GM12878 (cell line): ENCODE measurements around the gene PCP2. TPM values are rescaled to one million over a fixed set of nuclear protein-coding genes. Genes with fewer than 3 reads are reported as not detected.

Experiments used
- ATF7 ChIP-seq: fragments of 450-650 bp; IDR thresholded peaks from 2 replicates; pipeline ENCODE4 v1.6.1; 2016; ENCODE audit warnings: low read depth, mild to moderate bottlenecking
- BACH1 ChIP-seq: fragments of 450-650 bp; IDR thresholded peaks from 2 replicates; pipeline ENCODE4 v1.6.1; 2017; ENCODE audit warnings: mild to moderate bottlenecking, borderline replicate concordance
- CBFB ChIP-seq: IDR thresholded peaks from 2 replicates; pipeline ENCODE4 v1.6.1; 2016; ENCODE audit warnings: antibody characterized with exemption, low read depth
- FOS ChIP-seq: IDR thresholded peaks from 3 replicates; pipeline ENCODE4 v1.6.1; 2011; ENCODE audit warnings: borderline replicate concordance; ENCODE audit not compliant: insufficient read length; ENCODE audit errors: extremely low read depth
- IKZF1 ChIP-seq: fragments of 450-650 bp; conservative IDR thresholded peaks from 2 replicates; pipeline ENCODE4 v1.6.1; 2017; ENCODE audit warnings: antibody characterized with exemption, mild to moderate bottlenecking
- MXI1 ChIP-seq: fragments of 150-350 bp; IDR thresholded peaks from 2 replicates; pipeline ENCODE4 v1.6.1; 2011; ENCODE audit warnings: low read depth, mild to moderate bottlenecking, inconsistent platforms, low read length, improper control_type of control experiment
- NR2C1 ChIP-seq: fragments of 450-650 bp; IDR thresholded peaks from 2 replicates; pipeline ENCODE4 v1.6.1; 2017; ENCODE audit warnings: antibody characterized with exemption, mild to moderate bottlenecking, moderate library complexity
- RB1 ChIP-seq: fragments of 450-650 bp; formaldehyde crosslinking; IDR thresholded peaks from 2 replicates; pipeline ENCODE4 v1.6.1; 2017; ENCODE audit warnings: mild to moderate bottlenecking, borderline replicate concordance
- SP1 ChIP-seq: IDR thresholded peaks from one replicate; pipeline ENCODE4 v1.6.1; 2011; ENCODE audit warnings: low read depth, low read length
- SPI1 ChIP-seq: IDR thresholded peaks from 2 replicates; pipeline ENCODE4 v1.6.1; 2011; ENCODE audit warnings: low read depth, mild to moderate bottlenecking, low read length, moderate library complexity, borderline replicate concordance; ENCODE audit not compliant: insufficient read depth
- TAF1 ChIP-seq: IDR thresholded peaks from 2 replicates; pipeline ENCODE4 v1.6.1; 2011; ENCODE audit warnings: mild to moderate bottlenecking, low read depth, low read length, borderline replicate concordance
- TARDBP ChIP-seq: IDR thresholded peaks from 2 replicates; pipeline ENCODE4 v1.6.1; 2016; ENCODE audit warnings: borderline replicate concordance
- YY1 ChIP-seq: IDR thresholded peaks from 2 replicates; pipeline ENCODE4 v1.6.1; 2011; ENCODE audit warnings: low read depth, mild to moderate bottlenecking, low read length
- ZNF274 ChIP-seq: IDR thresholded peaks from one replicate; pipeline ENCODE4 v1.8.0; 2011; ENCODE audit not compliant: insufficient read length, insufficient read depth
- polyA plus RNA-seq, 11 experiments: library from polyadenylated mRNA; depleted of rRNA in 4 of 11; unstranded in 6 of 11; stranded (reverse) in 5 of 11; fragments of >200 nt; fragmentation: Nextera tagmentation in 4 of 11; fragmentation: Illumina TruSeq in 1 of 11; extraction: Ambion mirVana in 4 of 11; extraction: Trizol in 1 of 11; gene quantifications; 1 replicate in 1 of 11; 2 replicates in 10 of 11; pipeline versions ENCODE4 v1.2.1 to v1.2.3, GENCODE V29; 2011 to 2016; ENCODE audit warnings: inconsistent platforms in 2 of 11, missing spikeins in 2 of 11, low read depth in 1 of 11
- total RNA-seq, 4 experiments: library from RNA; depleted of rRNA in 3 of 4; stranded (reverse); fragments of >200 nt in 3 of 4; fragmentation: Illumina TruSeq in 1 of 4; extraction: Trizol in 1 of 4; gene quantifications; 2 replicates each; pipeline versions ENCODE4 v1.2.1 to v1.2.3, GENCODE V29; 2013 to 2021
- TF ChIP-seq, protein P1 (sequence below): fragments of 450-650 bp; IDR thresholded peaks from 2 replicates; pipeline ENCODE4 v1.6.1; 2018; ENCODE audit warnings: borderline replicate concordance, mild to moderate bottlenecking; ENCODE audit not compliant: partially characterized antibody
- TF ChIP-seq, protein P2 (sequence below): fragments of 450-650 bp; IDR thresholded peaks from 2 replicates; pipeline ENCODE4 v1.6.1; 2014; ENCODE audit warnings: mild to moderate bottlenecking
- TF ChIP-seq, protein P3 (sequence below): fragments of 450-650 bp; IDR thresholded peaks from 2 replicates; pipeline ENCODE4 v1.6.1; 2018; ENCODE audit warnings: mild to moderate bottlenecking, low read depth, moderate library complexity; ENCODE audit not compliant: partially characterized antibody
- TF ChIP-seq, protein P4 (sequence below): fragments of 450-650 bp; conservative IDR thresholded peaks from 2 replicates; pipeline ENCODE4 v1.6.1; 2017; ENCODE audit warnings: mild to moderate bottlenecking, moderate library complexity
- TF ChIP-seq, protein P5 (sequence below): IDR thresholded peaks from 2 replicates; pipeline ENCODE4 v1.6.1; 2012; ENCODE audit warnings: low read depth, low read length, improper control_type of control experiment

PCP2 gene
- total and polyA plus RNA-seq, 10 of the 15 experiments (the other 5 are each of a cell fraction or from before 2014, with no cell fraction given): 0.10 to 0.62 (median 0.31) TPM; not detected in 5

DNA sequence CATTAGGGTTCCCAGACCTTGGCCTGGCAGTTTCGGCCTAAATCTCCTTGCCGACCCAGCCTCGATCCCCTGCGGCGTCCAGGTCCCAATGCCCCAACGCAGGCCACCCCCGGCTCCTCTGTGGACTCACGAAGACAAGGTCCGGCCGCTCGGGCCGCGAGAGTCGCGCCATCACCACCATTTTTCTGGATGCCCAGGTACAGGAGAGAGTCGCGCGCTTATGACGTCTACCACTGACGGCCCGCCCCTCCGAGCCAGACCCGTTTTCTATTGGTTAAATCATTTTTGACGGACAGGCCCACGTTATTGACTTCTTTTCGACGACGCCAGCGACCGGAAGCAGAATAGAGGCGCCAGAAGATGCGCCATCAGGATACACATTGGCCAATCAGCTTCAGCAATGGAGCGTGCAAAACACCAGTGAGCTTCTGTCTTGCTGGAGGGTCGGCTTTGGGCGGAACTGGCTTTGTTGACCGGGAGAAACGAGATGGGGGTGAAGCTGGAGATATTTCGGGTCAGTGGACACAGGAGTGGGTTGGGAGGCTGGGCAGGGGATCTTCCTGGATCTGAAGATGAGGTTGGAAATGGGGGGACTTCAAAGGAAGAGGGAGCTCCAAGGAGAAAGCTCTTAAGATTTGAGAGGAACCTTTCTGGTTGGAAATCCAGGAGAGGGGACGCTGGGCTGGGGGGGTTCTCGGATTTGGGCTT lies 4.0 kb downstream of the PCP2 start, which contains the start of the genes PET100 and XAB2 (continued):
- TF ChIP-seq CBFB (0 out of 2 replicates have a peak, but pooled peaks have one; percentile 50), SP1 (peak; percentile 99), ZNF274 (no peak), BACH1 (peak; percentile 30; the same call in 1 of the 2 replicates), RB1 (peak; percentile 80; the same call in 1 of the 2 replicates), MXI1 (peak; percentile 90), TARDBP (no peak; the same call in 1 of the 2 replicates), IKZF1 (peak; percentile 65), TAF1 (peak; percentile 55; the same call in 1 of the 2 replicates), NR2C1 (peak; percentile 69), FOS (peak; percentile 81), YY1 (peak; percentile 95), SPI1 (peak; percentile 64; the same call in 1 of the 2 replicates), ATF7 (peak; percentile 79)
- TF ChIP-seq, protein P1, sequence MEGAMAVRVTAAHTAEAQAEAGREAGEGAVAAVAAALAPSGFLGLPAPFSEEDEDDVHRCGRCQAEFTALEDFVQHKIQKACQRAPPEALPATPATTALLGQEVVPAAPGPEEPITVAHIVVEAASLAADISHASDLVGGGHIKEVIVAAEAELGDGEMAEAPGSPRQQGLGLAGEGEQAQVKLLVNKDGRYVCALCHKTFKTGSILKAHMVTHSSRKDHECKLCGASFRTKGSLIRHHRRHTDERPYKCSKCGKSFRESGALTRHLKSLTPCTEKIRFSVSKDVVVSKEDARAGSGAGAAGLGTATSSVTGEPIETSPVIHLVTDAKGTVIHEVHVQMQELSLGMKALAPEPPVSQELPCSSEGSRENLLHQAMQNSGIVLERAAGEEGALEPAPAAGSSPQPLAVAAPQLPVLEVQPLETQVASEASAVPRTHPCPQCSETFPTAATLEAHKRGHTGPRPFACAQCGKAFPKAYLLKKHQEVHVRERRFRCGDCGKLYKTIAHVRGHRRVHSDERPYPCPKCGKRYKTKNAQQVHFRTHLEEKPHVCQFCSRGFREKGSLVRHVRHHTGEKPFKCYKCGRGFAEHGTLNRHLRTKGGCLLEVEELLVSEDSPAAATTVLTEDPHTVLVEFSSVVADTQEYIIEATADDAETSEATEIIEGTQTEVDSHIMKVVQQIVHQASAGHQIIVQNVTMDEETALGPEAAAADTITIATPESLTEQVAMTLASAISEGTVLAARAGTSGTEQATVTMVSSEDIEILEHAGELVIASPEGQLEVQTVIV: peak; percentile 88
- TF ChIP-seq, protein P2, sequence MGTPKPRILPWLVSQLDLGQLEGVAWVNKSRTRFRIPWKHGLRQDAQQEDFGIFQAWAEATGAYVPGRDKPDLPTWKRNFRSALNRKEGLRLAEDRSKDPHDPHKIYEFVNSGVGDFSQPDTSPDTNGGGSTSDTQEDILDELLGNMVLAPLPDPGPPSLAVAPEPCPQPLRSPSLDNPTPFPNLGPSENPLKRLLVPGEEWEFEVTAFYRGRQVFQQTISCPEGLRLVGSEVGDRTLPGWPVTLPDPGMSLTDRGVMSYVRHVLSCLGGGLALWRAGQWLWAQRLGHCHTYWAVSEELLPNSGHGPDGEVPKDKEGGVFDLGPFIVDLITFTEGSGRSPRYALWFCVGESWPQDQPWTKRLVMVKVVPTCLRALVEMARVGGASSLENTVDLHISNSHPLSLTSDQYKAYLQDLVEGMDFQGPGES: peak; percentile 91
- TF ChIP-seq, protein P3, sequence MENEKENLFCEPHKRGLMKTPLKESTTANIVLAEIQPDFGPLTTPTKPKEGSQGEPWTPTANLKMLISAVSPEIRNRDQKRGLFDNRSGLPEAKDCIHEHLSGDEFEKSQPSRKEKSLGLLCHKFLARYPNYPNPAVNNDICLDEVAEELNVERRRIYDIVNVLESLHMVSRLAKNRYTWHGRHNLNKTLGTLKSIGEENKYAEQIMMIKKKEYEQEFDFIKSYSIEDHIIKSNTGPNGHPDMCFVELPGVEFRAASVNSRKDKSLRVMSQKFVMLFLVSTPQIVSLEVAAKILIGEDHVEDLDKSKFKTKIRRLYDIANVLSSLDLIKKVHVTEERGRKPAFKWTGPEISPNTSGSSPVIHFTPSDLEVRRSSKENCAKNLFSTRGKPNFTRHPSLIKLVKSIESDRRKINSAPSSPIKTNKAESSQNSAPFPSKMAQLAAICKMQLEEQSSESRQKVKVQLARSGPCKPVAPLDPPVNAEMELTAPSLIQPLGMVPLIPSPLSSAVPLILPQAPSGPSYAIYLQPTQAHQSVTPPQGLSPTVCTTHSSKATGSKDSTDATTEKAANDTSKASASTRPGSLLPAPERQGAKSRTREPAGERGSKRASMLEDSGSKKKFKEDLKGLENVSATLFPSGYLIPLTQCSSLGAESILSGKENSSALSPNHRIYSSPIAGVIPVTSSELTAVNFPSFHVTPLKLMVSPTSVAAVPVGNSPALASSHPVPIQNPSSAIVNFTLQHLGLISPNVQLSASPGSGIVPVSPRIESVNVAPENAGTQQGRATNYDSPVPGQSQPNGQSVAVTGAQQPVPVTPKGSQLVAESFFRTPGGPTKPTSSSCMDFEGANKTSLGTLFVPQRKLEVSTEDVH: peak; percentile 95
- TF ChIP-seq, protein P4, sequence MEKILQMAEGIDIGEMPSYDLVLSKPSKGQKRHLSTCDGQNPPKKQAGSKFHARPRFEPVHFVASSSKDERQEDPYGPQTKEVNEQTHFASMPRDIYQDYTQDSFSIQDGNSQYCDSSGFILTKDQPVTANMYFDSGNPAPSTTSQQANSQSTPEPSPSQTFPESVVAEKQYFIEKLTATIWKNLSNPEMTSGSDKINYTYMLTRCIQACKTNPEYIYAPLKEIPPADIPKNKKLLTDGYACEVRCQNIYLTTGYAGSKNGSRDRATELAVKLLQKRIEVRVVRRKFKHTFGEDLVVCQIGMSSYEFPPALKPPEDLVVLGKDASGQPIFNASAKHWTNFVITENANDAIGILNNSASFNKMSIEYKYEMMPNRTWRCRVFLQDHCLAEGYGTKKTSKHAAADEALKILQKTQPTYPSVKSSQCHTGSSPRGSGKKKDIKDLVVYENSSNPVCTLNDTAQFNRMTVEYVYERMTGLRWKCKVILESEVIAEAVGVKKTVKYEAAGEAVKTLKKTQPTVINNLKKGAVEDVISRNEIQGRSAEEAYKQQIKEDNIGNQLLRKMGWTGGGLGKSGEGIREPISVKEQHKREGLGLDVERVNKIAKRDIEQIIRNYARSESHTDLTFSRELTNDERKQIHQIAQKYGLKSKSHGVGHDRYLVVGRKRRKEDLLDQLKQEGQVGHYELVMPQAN: peak; percentile 63; the same call in 1 of the 2 replicates
- TF ChIP-seq, protein P5, sequence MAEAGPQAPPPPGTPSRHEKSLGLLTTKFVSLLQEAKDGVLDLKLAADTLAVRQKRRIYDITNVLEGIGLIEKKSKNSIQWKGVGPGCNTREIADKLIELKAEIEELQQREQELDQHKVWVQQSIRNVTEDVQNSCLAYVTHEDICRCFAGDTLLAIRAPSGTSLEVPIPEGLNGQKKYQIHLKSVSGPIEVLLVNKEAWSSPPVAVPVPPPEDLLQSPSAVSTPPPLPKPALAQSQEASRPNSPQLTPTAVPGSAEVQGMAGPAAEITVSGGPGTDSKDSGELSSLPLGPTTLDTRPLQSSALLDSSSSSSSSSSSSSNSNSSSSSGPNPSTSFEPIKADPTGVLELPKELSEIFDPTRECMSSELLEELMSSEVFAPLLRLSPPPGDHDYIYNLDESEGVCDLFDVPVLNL: peak; percentile 64; the same call in 1 of the 2 replicates
